Nephron progenitor cell (in vitro differentiated cells): Measurements from ENCODE around the gene OR10A7.
"Not testable (repeated sequence)": the region's sequence is repeated elsewhere in the genome, so short reads cannot be mapped to it uniquely, and the experiment has no call there.

Experiments
- DNase-seq: peaks from one replicate; pipeline ENCODE4 v3.0.0; 2021
- H3K27ac Mint-ChIP-seq: 2 replicates; pipeline ENCODE4 v1.8.0; 2021; ENCODE audit warnings: mild to moderate bottlenecking, moderate library complexity, mixed read lengths
- H3K27me3 Mint-ChIP-seq: 2 replicates; pipeline ENCODE4 v1.8.0; 2021; ENCODE audit warnings: mild to moderate bottlenecking, low read depth, mixed read lengths; ENCODE audit not compliant: poor library complexity
- H3K36me3 Mint-ChIP-seq: 2 replicates; pipeline ENCODE4 v1.8.0; 2021; ENCODE audit warnings: low read depth, mixed read lengths
- H3K4me1 Mint-ChIP-seq: 2 replicates; pipeline ENCODE4 v1.8.0; 2021; ENCODE audit warnings: mixed read lengths
- H3K4me3 Mint-ChIP-seq: 2 replicates; pipeline ENCODE4 v1.8.0; 2021; ENCODE audit warnings: mild to moderate bottlenecking, moderate library complexity, mixed read lengths
- H3K9me3 Mint-ChIP-seq: 2 replicates; pipeline ENCODE4 v1.8.0; 2021; ENCODE audit warnings: mild to moderate bottlenecking, moderate library complexity, mixed read lengths
- TF ChIP-seq, protein P1 (sequence below): fragments of 200-600 bp; sonication (generic); IDR thresholded peaks from 2 replicates; pipeline ENCODE4 v1.5.0; 2021; ENCODE audit warnings: antibody characterized with exemption

Gene OR10A7, protein sequence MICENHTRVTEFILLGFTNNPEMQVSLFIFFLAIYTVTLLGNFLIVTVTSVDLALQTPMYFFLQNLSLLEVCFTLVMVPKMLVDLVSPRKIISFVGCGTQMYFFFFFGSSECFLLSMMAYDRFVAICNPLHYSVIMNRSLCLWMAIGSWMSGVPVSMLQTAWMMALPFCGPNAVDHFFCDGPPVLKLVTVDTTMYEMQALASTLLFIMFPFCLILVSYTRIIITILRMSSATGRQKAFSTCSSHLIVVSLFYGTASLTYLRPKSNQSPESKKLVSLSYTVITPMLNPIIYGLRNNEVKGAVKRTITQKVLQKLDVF

GRCh38 chr12:55220725-55221124, at the start of gene OR10A7:
TSS of gene OR10A7 (plus strand) at chr12:55221025. CDS start at chr12:55221025, 0 bp downstream.
- Mint-ChIP-seq H3K27ac (no peak within 1 kb of the TSS), H3K36me3 (no peaks in the 10 kb centered on the region), H3K4me3 (no peak within 1 kb of the TSS), H3K9me3 (no peaks in the 10 kb centered on the region), H3K4me1 (no peaks in the 10 kb centered on the region), H3K27me3 (no peaks in the 10 kb centered on the region)
- TF ChIP-seq, protein P1, sequence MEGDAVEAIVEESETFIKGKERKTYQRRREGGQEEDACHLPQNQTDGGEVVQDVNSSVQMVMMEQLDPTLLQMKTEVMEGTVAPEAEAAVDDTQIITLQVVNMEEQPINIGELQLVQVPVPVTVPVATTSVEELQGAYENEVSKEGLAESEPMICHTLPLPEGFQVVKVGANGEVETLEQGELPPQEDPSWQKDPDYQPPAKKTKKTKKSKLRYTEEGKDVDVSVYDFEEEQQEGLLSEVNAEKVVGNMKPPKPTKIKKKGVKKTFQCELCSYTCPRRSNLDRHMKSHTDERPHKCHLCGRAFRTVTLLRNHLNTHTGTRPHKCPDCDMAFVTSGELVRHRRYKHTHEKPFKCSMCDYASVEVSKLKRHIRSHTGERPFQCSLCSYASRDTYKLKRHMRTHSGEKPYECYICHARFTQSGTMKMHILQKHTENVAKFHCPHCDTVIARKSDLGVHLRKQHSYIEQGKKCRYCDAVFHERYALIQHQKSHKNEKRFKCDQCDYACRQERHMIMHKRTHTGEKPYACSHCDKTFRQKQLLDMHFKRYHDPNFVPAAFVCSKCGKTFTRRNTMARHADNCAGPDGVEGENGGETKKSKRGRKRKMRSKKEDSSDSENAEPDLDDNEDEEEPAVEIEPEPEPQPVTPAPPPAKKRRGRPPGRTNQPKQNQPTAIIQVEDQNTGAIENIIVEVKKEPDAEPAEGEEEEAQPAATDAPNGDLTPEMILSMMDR: no peak
- no peak for DNase-seq

GRCh38 chr12:55171445-55171844, 49.4 kb upstream of the OR10A7 start:
- H3K27ac Mint-ChIP-seq: no peak overlapping the region
- TF ChIP-seq, protein P1: no peak
- H3K9me3 Mint-ChIP-seq: peaks cover 18% of the 10 kb centered on the region
- peaks cover 12% of the 10 kb centered on the region for H3K4me1 Mint-ChIP-seq
- H3K4me3 Mint-ChIP-seq: no peak overlapping the region
- no peak for DNase-seq
- peaks cover 2% of the 10 kb centered on the region for H3K27me3 Mint-ChIP-seq
- H3K36me3 Mint-ChIP-seq: peaks cover 9% of the 10 kb centered on the region

- not testable (repeated sequence) for H3K27me3 Mint-ChIP-seq, H3K36me3 Mint-ChIP-seq, H3K4me3 Mint-ChIP-seq, H3K27ac Mint-ChIP-seq, DNase-seq
- H3K9me3 Mint-ChIP-seq: peaks cover 22% of the 10 kb centered on the region
- peaks cover 12% of the 10 kb centered on the region for H3K4me1 Mint-ChIP-seq
These were observed 49.0 kb upstream of the OR10A7 start for GRCh38 chr12:55171846-55172245.

DNA sequence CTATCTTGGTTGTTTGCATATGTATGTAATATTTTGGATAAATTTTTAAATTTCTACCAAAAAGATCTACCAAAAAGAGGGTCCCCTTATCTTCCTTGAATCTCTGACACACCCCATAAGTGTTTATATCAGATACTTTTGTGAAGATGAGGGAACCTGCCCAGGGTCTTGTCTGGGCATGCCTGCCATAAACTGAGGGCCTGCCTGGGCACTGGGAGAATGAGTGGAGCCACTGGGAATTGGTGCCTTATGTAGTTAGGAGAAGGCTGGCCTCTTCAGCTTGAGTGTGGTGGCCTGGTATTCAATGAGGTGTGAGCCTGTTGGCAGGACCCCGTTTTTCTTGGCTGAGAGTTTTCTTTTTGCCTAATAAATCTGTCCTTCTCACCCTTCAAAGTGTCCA, 48.1 kb upstream of the OR10A7 start:
- Mint-ChIP-seq H3K4me3 (no peak overlapping the region), H3K9me3 (peaks cover 17% of the 10 kb centered on the region), H3K27ac (no peak overlapping the region), H3K36me3 (peaks cover 9% of the 10 kb centered on the region), H3K4me1 (peaks cover 7% of the 10 kb centered on the region), H3K27me3 (peaks cover 4% of the 10 kb centered on the region)
- TF ChIP-seq, protein P1: no peak
- DNase-seq: no peak

DNA sequence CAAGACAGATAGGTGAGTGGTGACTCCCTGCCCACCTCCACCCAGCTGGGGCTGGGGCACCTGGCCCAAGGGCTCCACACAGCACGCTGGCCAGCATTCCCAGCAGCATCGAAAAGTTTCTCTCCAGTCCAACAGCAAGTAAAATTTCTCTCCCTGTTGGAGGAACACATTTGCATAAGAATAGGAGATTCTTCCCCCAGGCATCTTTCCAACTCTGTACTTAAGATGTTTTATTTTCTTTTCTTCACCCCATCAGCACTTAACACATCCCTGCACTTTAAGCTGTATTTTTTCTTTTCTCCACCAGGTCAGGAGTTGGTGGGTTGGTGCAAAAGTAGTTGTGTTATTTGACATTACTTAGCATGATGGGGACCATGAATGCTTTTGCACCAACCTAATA, 47.4 kb upstream of the OR10A7 start:
- DNase-seq: no peak
- peaks cover 22% of the 10 kb centered on the region for H3K9me3 Mint-ChIP-seq
- H3K4me1 Mint-ChIP-seq: peaks cover 7% of the 10 kb centered on the region
- H3K27ac Mint-ChIP-seq: no peak overlapping the region
- H3K27me3 Mint-ChIP-seq: peaks cover 4% of the 10 kb centered on the region
- peaks cover 9% of the 10 kb centered on the region for H3K36me3 Mint-ChIP-seq
- no peak overlapping the region for H3K4me3 Mint-ChIP-seq
- TF ChIP-seq, protein P1: no peak

- Mint-ChIP-seq H3K27me3 (no peaks in the 10 kb centered on the region), H3K4me3 (no peak overlapping the region), H3K27ac (no peak overlapping the region), H3K9me3 (peaks cover 22% of the 10 kb centered on the region), H3K4me1 (peaks cover 7% of the 10 kb centered on the region), H3K36me3 (no peaks in the 10 kb centered on the region)
- DNase-seq: no peak
- TF ChIP-seq, protein P1: no peak
These were observed 32.3 kb upstream of the OR10A7 start for GRCh38 chr12:55188573-55188972.
